Neural cell (in vitro differentiated cells): ENCODE measurements around the gene CCDC106.

Experiments
- CTCF ChIP-seq: fragments of 450-650 bp; IDR thresholded peaks from 2 replicates; pipeline ENCODE4 v1.5.1; 2014; ENCODE audit warnings: antibody characterized with exemption, mild to moderate bottlenecking, moderate library complexity; ENCODE audit not compliant: poor library complexity, severe bottlenecking
- EP300 ChIP-seq: fragments of 450-650 bp; conservative IDR thresholded peaks from 2 replicates; pipeline ENCODE4 v1.6.1; 2014; ENCODE audit warnings: antibody characterized with exemption, mild to moderate bottlenecking, moderate library complexity; ENCODE audit not compliant: poor library complexity, severe bottlenecking
- EZH2 ChIP-seq: fragments of 200-600, 300-800 bp; shearing (Covaris generic), sonication (generic); IDR thresholded peaks from 2 replicates; pipeline ENCODE4 v1.6.1; 2014; ENCODE audit warnings: antibody characterized with exemption, low read length, borderline replicate concordance, mild to moderate bottlenecking; ENCODE audit not compliant: insufficient read depth, poor library complexity, severe bottlenecking
- MXI1 ChIP-seq: fragments of 450-650 bp; conservative IDR thresholded peaks from 2 replicates; pipeline ENCODE4 v1.6.1; 2014; ENCODE audit warnings: antibody characterized with exemption, mild to moderate bottlenecking; ENCODE audit not compliant: poor library complexity, severe bottlenecking
- POLR2AphosphoS5 ChIP-seq: IDR thresholded peaks from 2 replicates; pipeline ENCODE4 v1.6.1; 2012
- RAD21 ChIP-seq: fragments of 450-650 bp; conservative IDR thresholded peaks from 2 replicates; pipeline ENCODE4 v1.6.1; 2014; ENCODE audit warnings: antibody characterized with exemption, mild to moderate bottlenecking, moderate library complexity
- REST ChIP-seq: IDR thresholded peaks from 2 replicates; pipeline ENCODE4 v1.6.1; 2012; ENCODE audit warnings: borderline replicate concordance
- SMC3 ChIP-seq: fragments of 450-650 bp; conservative IDR thresholded peaks from 2 replicates; pipeline ENCODE4 v1.6.1; 2014; ENCODE audit warnings: antibody characterized with exemption, mild to moderate bottlenecking, moderate library complexity; ENCODE audit not compliant: poor library complexity
- TAF1 ChIP-seq: IDR thresholded peaks from 2 replicates; pipeline ENCODE4 v1.6.1; 2012; ENCODE audit warnings: low read depth

- no peak for TF ChIP-seq CTCF
- no peak for TF ChIP-seq POLR2AphosphoS5
- TF ChIP-seq TAF1 = no peak
- no peak for TF ChIP-seq EZH2
- no peak for TF ChIP-seq MXI1
- no peak for TF ChIP-seq REST
- TF ChIP-seq SMC3 = no peak
- no peak for TF ChIP-seq RAD21
- TF ChIP-seq EP300 = no peak
These were observed 20.8 kb downstream of the CCDC106 start for GRCh38 chr19:55668603-55669348.
